KMS-11 (cell line): ENCODE data around the gene ST7L.

ENCODE experiments used
- H2AFZ ChIP-seq: fragments of 200-600 bp; sonication (generic); 2 replicates; pipeline ENCODE4 v1.6.1; 2016; ENCODE audit warnings: antibody characterized with exemption, mixed run types, low read depth
- H3K27ac ChIP-seq: fragments of 200-600 bp; sonication (generic); 2 replicates; pipeline ENCODE4 v1.6.1; 2016; ENCODE audit warnings: mild to moderate bottlenecking, mixed run types
- H3K27me3 ChIP-seq: fragments of 200-600 bp; sonication (generic); 2 replicates; pipeline ENCODE4 v1.6.1; 2017; ENCODE audit warnings: mild to moderate bottlenecking, low read depth, mixed run types, moderate library complexity; ENCODE audit not compliant: insufficient read depth
- H3K36me3 ChIP-seq: fragments of 200-600 bp; sonication (generic); 2 replicates; pipeline ENCODE4 v1.6.1; 2017; ENCODE audit warnings: mild to moderate bottlenecking, mixed run types; ENCODE audit not compliant: insufficient read depth
- H3K4me1 ChIP-seq: fragments of 200-600 bp; sonication (generic); 2 replicates; pipeline ENCODE4 v1.6.1; 2016; ENCODE audit warnings: mild to moderate bottlenecking, low read depth, mixed run types; ENCODE audit not compliant: poor library complexity, severe bottlenecking
- H3K4me2 ChIP-seq: fragments of 200-600 bp; sonication (generic); 2 replicates; pipeline ENCODE4 v1.7.0; 2016; ENCODE audit warnings: mild to moderate bottlenecking, mixed run types
- H3K4me3 ChIP-seq: fragments of 200-600 bp; sonication (generic); IDR thresholded peaks from 2 replicates; pipeline ENCODE4 v1.6.1; 2017; ENCODE audit warnings: low read depth, low read length, mixed read lengths; ENCODE audit not compliant: insufficient read depth
- H3K79me2 ChIP-seq: fragments of 200-600 bp; sonication (generic); 2 replicates; pipeline ENCODE4 v1.6.1; 2016; ENCODE audit warnings: low read depth, mixed run types; ENCODE audit not compliant: insufficient read depth
- H3K9ac ChIP-seq: fragments of 200-600 bp; sonication (generic); 2 replicates; pipeline ENCODE4 v1.6.1; 2016; ENCODE audit warnings: mild to moderate bottlenecking, mixed run types
- H4K20me1 ChIP-seq: fragments of 200-600 bp; sonication (generic); 2 replicates; pipeline ENCODE4 v1.6.1; 2016; ENCODE audit warnings: mild to moderate bottlenecking, mixed run types; ENCODE audit not compliant: insufficient read depth
- CTCF ChIP-seq: fragments of 200-600 bp; sonication (generic); conservative IDR thresholded peaks from 2 replicates; pipeline ENCODE4 v1.6.1; 2017; ENCODE audit warnings: low read depth, mild to moderate bottlenecking, antibody characterized with exemption, low read length, moderate library complexity, mixed read lengths

The ST7L gene

GRCh38 chr1:112510340-112510739 is 108.6 kb downstream of the ST7L start:
- Histone ChIP-seq H4K20me1 (no peaks in the 10 kb centered on the region), H3K79me2 (no peaks in the 10 kb centered on the region), H3K9ac (no peak overlapping the region), H2AFZ (no peak overlapping the region), H3K27me3 (no peaks in the 10 kb centered on the region), H3K27ac (no peak overlapping the region), H3K4me1 (no peaks in the 10 kb centered on the region), H3K4me2 (no peak overlapping the region), H3K4me3 (no peak overlapping the region), H3K36me3 (no peaks in the 10 kb centered on the region)
- no peak for TF ChIP-seq CTCF

- no peak for TF ChIP-seq CTCF
- no peak overlapping the region for H3K4me3 ChIP-seq
- no peaks in the 10 kb centered on the region for H3K27me3 ChIP-seq
- no peak overlapping the region for H2AFZ ChIP-seq
- no peaks in the 10 kb centered on the region for H3K79me2 ChIP-seq
- H3K4me1 ChIP-seq, result no peaks in the 10 kb centered on the region
- no peak overlapping the region for H3K9ac ChIP-seq
- H3K36me3 ChIP-seq, result no peaks in the 10 kb centered on the region
- no peak overlapping the region for H3K27ac ChIP-seq
- no peaks in the 10 kb centered on the region for H4K20me1 ChIP-seq
- no peak overlapping the region for H3K4me2 ChIP-seq
Measured at GRCh38 chr1:112509660-112510178, 109.2 kb downstream of the ST7L start.

- Histone ChIP-seq H3K4me3 (no peak overlapping the region), H3K27me3 (no peaks in the 10 kb centered on the region), H3K36me3 (no peaks in the 10 kb centered on the region), H3K27ac (no peak overlapping the region), H2AFZ (peak overlapping the region; percentile 85; the same call in 1 of the 2 replicates), H4K20me1 (no peaks in the 10 kb centered on the region), H3K9ac (no peak overlapping the region), H3K79me2 (no peaks in the 10 kb centered on the region), H3K4me2 (no peak overlapping the region), H3K4me1 (no peaks in the 10 kb centered on the region)
- TF ChIP-seq CTCF, result no peak
Measured at GRCh38 chr1:112509005-112509659, 109.8 kb downstream of the ST7L start.

GRCh38 chr1:112508278-112509004 is 110.5 kb downstream of the ST7L start, which contains the start of gene WNT2B:
TSS of gene WNT2B (plus strand) at chr1:112508965. CDS start at chr1:112509263, 298 bp downstream.
- H3K79me2 ChIP-seq, result no peaks in the 10 kb centered on the region
- no peaks in the 10 kb centered on the region for H3K27me3 ChIP-seq
- H3K4me1 ChIP-seq, result no peaks in the 10 kb centered on the region
- H3K4me2 ChIP-seq, result peak within 1 kb of the TSS; percentile 86
- no peaks in the 10 kb centered on the region for H3K36me3 ChIP-seq
- no peak for TF ChIP-seq CTCF
- H3K9ac ChIP-seq, result no peak within 1 kb of the TSS
- no peaks in the 10 kb centered on the region for H4K20me1 ChIP-seq
- H2AFZ ChIP-seq, result peak within 1 kb of the TSS; percentile 85
- no peak within 1 kb of the TSS for H3K27ac ChIP-seq
- H3K4me3 ChIP-seq, result no peak within 1 kb of the TSS
